DMS153 treated with DMSO at 0.1 percent for 48 hours (cell line): Measurements from ENCODE around the gene PTGDS.

Experiments
- DNase-seq: peaks from one replicate; lab custom pipeline; 2025; ENCODE audit not compliant: unreplicated experiment; lab: John Stamatoyannopoulos, UW

Gene PTGDS

GRCh38 chr9:136957461-136957860 lies 19.8 kb upstream of the PTGDS start:
- DNase-seq: no peak

- no peak for DNase-seq
These were observed 19.4 kb upstream of the PTGDS start for GRCh38 chr9:136957901-136958300.

GRCh38 chr9:136958473-136958872 lies 18.8 kb upstream of the PTGDS start:
- DNase-seq: no peak

GRCh38 chr9:136958898-136959850 lies 18.1 kb upstream of the PTGDS start:
- DNase-seq: no peak

- DNase-seq: no peak
These were observed 16.9 kb upstream of the PTGDS start for GRCh38 chr9:136960212-136960937.

- DNase-seq: no peak
These were observed 16.4 kb upstream of the PTGDS start for GRCh38 chr9:136960938-136961275.

GRCh38 chr9:136961279-136962065 lies 15.8 kb upstream of the PTGDS start:
- DNase-seq: no peak

- no peak for DNase-seq
These were observed 15.1 kb upstream of the PTGDS start for GRCh38 chr9:136962163-136962562.

- no peak for DNase-seq
These were observed 14.5 kb upstream of the PTGDS start for GRCh38 chr9:136962701-136963248.

- DNase-seq: no peak
These were observed 14.0 kb upstream of the PTGDS start for GRCh38 chr9:136963341-136963740.

- DNase-seq: no peak
These were observed 13.6 kb upstream of the PTGDS start for GRCh38 chr9:136963751-136964150.

GRCh38 chr9:136964171-136964689 lies 13.1 kb upstream of the PTGDS start:
- DNase-seq: peak; percentile 22

GRCh38 chr9:136964833-136965422 lies 12.4 kb upstream of the PTGDS start:
- DNase-seq: no peak

- DNase-seq: no peak
These were observed 11.4 kb upstream of the PTGDS start for GRCh38 chr9:136965771-136966484.

GRCh38 chr9:136968333-136969127 lies 8.8 kb upstream of the PTGDS start:
- no peak for DNase-seq

GRCh38 chr9:136969150-136969549 lies 8.2 kb upstream of the PTGDS start:
- no peak for DNase-seq

GRCh38 chr9:136969774-136970173 lies 7.5 kb upstream of the PTGDS start:
- no peak for DNase-seq

GRCh38 chr9:136970361-136970760 lies 6.9 kb upstream of the PTGDS start:
- DNase-seq: no peak

GRCh38 chr9:136971746-136972145 lies 5.6 kb upstream of the PTGDS start:
- DNase-seq: no peak
